Activated T-helper 9 cell treated with anti-CD3 and anti-CD28 coated beads, Interleukin-2, amount 50 U/mL, for 16 hours (primary cell): ENCODE measurements around the gene GTPBP1.
A peak's percentile ranks its signal among the peaks of the same experiment; 100 is the strongest.

Experiments used
- DNase-seq: peaks from one replicate; pipeline ENCODE4 v3.0.0-alpha.2; 2020; ENCODE audit warnings: low read depth

The GTPBP1 gene

DNA sequence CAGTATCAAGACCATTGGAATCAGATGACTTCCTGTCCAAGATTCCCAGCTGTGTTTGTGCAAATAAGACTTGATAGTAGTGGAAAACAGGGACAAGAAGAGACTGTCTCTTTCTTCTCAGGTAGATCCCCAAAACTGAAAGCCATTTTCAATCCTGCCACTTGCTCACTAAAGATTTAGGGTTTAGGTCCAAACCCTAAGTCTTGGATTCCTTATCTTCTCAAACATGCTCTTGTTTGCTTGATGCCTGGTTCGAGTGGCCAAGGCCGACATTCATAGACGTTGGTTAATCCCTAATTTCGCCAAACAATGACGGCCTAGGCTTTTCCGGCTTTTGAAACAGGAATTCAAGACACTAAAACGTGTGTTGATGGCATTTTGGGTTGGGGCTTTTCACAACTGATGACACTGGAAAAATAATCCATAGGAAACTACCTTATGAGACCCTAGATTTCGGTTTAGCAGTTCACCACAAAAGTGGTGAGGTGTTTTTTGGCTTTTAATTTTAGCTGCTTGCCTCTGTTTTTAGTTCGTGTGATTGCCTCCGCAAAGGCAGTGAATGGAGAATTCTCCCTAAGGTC is 1.0 kb upstream of the GTPBP1 start:
- DNase-seq: no peak

DNA sequence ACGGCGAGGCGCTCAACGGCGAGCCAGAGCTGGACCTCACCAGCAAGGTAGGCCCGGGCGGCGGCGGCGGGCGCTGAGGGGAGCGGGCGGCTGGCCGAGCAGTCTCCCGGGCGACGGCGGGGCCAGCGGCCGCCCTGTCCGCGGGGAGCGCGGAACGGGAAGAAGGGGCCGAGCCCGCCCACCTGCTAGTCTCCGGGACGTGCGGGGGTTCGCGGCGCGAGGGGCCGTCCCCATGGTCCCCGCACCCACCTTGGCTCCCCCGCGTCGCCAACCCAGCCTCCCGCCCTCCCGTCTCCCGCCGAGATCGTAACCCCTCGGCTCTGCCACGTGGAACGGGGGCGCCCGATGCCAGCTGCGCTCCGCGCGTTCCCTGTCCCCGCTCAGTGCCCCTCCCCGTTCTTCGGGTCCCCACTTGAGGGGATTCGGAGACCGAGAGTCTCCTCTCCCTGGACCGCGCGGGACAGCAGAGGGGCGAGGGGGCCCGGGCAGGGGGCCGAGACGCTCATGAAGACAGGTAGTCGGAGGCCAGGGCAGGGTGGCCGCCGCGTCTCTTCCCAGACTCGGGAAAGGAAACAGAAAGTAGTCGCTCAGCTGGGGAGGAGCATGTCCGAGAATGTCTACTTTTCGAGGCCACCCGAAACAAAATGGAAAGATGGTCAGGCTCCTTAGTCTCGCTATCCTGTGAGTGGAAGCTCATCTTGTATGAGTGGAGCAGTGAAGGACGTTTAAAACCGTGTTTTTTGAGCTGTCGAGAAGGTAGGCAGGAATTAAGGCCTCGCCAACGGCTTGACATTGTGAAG is 557 bp downstream of the GTPBP1 start:
- DNase-seq: peak; percentile 27

DNA sequence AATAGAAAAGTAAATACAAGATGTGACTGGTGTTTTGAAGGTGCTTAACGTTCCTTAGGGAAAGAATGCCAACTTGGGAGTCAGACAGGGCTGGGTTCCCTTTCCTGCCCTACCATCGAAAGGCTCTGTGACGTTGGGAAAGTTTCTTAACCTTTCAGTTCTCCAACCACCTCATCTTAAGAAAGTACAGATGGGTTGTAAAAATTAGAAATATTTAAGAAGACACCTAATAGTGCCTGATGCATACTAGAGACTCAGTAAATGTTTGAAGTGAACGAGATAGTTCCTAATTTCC is 1.1 kb downstream of the GTPBP1 start:
- no peak for DNase-seq

DNA sequence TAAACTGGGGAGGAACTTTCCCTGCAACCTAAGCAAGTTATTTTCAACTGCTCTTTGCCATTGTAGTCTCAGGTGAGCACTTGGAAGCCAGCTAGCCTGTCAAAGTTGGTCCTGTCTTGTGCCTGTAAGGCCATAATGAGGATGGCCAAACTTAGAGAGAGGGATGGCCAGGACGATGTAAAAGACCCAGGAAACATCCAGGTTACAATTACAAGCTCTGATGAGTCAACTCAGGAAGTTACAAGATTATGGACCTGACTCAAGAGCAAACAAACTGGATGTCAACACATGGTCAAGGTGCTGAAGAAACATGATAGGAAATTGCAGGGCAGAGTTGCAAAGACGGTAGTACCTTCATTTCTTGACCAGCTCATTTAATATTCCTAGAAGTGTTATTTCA is 1.6 kb downstream of the GTPBP1 start:
- no peak for DNase-seq

DNA sequence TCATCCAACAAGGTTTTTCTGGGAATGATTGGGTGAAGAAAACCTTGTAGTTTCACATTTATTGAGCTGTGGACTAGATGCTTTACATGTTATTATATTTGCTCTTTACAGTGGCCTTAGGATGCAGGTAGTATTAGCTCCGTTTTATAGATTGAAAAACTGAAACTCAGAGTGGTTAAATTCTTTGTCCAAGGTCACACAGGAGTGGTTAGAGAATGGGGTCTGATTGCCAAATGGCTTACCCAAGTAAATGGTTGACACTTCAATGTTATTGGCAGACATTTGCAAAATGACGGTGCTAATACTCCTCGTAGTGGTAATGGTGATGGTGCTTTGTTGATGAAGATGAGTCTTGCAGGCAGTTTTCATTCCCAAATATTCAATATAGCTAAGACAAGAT is 2.2 kb downstream of the GTPBP1 start:
- no peak for DNase-seq

DNA sequence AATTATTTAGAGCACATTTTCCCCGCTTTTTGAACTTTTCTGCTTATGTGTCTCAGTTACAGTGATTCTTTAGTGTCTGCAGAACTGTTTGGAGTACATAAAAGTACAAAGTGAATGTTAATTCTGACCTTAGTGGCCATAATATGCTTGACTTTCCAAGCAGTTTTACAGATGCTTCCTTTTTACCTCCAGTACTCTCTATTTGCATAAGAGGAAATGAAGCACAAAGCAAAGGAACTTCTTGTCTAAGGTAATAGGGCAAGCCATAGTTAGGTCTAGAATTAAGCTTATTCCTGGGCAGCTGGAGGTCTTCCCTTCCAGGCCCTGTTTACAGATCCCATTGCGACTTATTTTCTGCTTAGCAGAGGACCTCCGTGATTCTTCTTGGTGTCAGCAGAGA is 3.6 kb downstream of the GTPBP1 start:
- no peak for DNase-seq

DNA sequence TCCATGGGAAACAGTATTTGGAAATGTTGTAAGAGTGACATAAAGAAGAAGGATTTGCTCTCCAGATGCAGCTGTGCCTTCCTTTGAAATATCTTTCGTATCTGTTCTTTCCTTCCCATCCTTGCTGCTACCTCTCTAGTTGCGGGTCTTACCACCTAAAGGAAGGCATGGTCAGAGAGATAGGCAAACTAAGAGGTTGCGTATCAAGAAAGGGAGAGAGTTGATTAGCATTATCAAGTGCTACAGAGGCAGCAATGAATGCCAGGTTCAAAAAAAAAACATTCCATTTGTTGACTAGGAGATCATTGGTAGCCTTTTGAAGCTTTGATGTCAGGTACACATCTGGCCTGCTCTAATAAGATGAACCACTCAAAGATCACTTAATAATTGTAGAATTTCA is 4.6 kb downstream of the GTPBP1 start:
- DNase-seq: no peak

DNA sequence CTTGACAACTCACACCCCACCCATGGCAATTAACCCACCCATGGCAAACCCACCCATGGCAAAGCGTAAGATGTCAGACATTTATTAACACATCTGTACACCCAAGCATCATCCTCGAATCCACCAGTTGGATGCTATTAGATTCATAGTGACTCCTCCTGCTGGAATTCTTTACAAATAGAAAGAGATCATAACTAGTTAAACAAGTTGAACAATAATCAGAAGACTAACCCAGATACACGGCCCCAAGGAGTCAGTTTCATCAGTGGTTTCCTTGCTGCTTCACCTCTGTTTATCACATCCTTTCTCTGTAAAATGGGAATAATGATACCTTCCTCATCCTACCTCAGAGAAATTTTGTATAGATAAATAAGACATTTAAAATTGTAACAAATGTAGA is 5.1 kb downstream of the GTPBP1 start:
- no peak for DNase-seq

DNA sequence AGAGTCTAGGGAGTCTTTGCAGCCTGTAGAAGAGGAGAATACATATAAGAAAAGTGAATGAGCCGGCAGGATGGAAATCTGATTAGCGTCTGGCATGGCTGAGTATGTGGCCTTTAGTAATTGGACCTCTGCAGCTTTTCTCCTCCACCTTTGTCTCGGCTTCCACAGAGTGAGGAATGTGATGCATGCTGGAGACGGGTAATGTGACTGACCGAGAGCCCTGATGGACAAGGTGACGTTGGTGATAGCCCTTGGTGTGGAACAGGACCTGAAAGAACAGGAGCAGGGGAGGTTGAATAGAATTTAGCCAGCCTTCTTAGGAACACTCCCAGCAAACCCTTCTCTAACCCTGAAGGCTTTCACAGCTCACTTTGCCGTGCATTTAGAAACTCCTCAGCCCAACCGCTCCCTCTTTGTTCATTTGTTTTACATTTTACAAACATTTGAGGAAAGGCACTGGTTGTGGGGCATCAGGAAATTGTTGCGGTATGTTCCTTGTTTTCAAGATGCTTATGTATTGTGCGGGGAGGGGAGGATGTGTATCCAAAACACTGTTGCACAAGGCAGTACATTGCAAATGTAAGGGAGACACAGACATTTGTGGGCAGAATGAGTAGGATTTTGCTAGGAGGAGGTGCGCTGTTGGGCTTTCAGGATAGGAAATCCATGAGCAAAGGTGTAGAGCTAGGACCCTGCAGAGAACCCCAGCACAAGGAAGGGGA is 6.9 kb downstream of the GTPBP1 start:
- DNase-seq: no peak

DNA sequence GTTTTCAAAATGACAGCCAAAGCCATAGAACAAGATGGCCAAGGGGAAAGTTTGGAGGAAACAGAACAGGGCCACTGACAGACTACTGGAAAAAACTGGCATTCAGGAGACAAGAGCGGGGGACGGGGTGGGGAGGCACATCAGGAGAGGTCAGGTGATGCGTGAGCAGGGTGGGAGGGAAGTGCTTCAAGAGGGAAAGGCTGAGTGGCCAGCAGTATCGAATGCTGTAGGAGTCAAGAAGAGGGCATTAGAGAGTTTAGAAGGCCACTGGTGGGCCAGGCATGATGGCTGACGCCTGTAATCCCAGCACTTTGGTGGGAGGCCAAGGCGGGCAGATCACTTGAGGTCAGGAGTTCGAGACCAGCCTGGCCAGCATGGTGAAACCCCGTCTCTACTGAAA is 8.2 kb downstream of the GTPBP1 start:
- no peak for DNase-seq

DNA sequence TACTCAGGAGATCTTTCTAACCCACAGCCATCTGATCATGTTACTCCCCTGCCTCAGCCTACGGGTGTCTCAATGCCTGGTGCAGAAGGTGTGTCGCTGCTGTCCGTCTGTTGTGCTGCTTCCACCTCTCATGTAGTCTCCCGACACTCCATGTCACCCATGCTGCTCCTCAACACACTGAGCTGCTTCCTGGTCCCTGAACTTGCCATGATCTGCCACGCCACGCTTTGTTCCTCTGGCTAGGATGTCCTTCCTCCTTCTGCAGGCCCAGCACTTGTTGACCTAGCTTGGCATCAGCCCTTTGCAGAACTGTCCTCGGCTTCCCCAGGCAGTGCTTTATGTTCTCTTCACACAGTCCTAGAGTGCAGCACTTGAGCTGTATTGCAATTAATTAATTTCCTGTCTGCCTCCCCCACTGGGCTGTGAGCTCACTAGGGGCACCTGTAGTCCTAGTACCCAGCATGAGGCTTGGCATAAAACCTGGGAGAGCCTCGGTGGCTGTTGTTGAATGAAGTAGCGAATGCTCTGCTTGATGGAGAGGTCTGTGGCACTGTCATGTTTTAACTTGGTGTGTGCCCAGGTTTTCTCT is 9.5 kb downstream of the GTPBP1 start:
- DNase-seq: no peak

DNA sequence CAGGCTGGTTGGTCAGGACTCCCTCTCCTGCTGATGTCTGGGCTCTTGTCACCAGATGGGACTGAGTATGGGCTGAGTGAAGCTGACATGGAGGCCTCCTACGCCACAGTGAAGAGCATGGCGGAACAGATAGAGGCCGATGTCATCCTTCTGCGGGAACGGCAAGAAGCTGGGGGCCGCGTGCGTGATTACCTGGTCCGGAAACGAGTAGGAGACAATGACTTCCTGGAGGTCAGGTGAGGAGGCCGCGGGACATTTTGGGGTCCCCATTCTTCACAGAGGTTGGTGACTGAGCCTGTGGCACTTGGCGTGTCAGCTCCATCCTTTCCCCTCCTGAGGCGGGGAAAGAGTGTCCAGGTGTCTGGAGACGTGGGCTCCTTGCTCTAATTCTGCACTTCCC is 10.1 kb downstream of the GTPBP1 start:
- DNase-seq: no peak

DNA sequence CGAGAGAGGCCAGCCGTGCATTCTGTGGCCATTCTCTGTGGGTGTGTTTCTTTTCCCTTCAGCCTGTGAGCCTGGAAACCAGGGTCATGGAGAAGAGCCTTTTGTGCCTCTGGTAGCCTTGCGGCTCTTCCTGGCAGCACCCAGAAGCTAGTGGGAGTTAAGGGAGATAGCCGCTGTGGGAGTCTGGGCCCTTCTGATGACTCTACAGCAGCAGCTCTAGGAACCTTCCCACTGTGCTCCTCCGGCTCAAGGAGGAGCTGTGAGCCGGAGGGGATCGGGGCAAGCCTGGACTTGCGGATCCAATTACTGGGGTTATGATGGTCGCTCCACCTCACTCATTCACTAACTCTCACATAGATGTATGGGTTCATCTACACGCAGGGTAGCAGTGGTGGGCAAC is 10.5 kb downstream of the GTPBP1 start:
- no peak for DNase-seq

DNA sequence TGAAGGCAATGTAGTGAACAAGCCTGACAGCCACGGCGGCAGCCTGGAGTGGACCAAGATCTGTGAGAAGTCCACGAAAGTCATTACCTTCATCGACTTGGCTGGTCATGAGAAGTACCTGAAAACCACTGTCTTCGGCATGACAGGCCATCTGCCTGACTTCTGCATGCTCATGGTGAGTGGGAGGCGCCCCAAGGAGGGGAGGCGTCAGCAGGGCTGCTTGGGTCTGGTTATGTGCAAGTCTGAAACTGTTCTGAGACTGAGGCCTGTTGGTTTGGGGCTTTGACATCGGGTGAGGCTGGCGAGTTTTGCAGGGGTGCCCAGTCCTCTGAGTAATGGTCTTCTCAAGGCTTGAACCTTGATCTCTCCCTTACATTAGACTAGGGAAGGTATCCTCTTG is 11.1 kb downstream of the GTPBP1 start:
- no peak for DNase-seq

DNA sequence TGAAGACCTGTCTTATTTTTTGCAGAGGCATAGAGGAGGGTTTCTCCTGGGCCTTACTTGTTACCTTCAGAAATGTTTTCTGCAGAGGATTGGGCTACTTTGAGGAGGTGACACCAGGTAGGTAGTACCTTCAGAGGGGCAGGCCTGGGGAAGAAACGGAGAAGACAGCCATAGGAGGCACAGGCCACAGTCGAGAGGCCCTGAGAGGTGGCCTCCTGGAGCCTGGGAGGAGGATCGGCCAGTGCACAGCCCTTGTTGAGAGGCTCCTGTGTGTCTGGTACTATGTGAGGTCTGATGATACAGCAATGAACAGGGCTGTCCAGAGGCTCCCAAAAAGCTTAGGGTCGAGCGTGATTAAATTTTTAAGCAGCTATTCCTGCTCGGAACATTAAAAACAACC is 11.5 kb downstream of the GTPBP1 start:
- no peak for DNase-seq

DNA sequence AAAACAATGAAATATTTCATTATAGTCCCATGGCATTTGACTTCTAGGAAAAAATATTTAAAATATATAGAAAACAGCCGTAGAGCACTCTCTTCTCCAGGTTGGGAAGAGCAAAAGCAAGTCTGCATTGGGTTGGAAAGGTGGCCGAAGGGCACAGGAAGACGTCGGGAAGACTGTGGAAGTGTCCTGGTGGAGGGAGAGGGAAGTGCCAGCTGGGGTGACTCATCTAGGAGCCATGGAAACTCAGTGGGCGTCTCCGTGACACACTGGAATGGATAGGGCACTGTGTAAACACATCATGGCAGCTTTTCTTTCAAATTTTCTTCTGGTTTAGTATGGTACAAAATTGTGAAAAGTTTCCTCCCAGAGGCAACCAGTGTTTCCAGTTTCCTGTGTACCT is 12.7 kb downstream of the GTPBP1 start:
- no peak for DNase-seq

DNA sequence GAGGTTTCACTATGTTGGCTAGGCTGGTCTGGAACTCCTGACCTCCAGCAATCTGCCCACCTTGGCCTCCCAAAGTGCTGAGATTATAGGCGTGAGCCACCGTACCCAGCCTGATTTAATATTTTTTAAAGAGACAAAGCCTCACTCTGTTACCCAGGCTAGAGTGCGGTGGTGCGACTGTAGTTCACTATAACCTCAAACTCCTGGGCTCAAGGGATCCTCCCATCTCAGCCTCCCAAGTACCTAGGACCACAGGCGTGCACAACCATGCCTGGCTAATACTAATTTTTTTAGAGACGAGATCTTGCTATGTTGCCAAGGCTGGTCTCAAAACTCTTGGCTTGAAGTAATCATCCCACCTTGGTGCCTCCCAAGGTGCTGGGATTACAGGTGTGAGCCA is 13.5 kb downstream of the GTPBP1 start:
- DNase-seq: no peak

DNA sequence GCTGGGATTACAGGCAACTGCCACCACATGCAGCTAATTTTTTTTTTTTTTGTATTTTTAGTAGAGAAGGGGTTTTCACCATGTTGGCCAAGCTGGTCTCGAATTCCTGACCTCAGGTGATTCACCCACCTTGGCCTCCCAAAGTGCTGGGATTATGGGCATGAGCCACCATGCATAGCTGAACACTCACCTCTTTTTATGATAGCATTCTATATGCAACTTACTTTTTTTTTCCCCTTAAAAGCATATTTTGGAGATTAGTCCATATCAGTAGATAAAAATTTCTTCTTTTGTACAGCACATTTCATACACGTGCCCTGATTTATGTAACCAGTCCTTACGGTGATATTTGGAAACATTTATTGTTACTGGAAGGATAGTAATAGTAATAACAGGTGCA is 14.6 kb downstream of the GTPBP1 start:
- no peak for DNase-seq

DNA sequence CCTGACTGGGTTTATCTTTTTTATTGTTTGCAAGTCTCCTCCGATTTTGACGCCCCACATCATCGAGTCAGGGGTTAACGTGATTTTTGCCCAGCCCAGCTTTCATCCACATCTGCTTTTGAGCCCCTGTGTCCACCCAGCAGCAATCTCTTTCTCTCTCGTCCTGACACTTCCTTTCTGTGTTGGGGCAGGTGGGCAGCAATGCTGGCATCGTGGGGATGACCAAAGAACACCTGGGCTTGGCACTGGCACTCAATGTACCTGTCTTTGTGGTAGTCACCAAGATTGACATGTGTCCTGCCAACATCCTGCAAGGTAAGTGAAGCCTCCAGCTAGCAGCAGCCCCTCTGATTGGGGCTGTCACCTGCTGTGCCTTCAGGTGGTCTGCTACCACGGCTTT is 15.8 kb downstream of the GTPBP1 start:
- DNase-seq: no peak

DNA sequence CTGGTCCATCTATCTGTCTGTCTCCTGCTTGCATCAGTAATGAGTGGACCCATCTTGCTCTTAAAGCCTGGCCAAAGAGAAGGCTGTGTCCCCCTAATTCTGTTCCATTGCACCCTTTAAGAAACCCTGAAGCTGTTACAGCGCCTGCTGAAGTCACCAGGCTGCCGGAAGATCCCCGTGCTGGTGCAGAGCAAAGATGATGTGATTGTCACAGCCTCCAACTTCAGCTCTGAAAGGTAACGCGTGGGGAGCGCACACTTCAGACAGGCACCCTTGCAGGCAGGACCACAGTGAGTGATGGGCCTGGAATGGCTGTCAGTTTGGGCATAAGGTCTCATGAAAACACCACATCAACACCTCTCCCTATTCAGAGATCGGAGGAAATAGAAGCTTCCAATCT is 18.4 kb downstream of the GTPBP1 start:
- no peak for DNase-seq

DNA sequence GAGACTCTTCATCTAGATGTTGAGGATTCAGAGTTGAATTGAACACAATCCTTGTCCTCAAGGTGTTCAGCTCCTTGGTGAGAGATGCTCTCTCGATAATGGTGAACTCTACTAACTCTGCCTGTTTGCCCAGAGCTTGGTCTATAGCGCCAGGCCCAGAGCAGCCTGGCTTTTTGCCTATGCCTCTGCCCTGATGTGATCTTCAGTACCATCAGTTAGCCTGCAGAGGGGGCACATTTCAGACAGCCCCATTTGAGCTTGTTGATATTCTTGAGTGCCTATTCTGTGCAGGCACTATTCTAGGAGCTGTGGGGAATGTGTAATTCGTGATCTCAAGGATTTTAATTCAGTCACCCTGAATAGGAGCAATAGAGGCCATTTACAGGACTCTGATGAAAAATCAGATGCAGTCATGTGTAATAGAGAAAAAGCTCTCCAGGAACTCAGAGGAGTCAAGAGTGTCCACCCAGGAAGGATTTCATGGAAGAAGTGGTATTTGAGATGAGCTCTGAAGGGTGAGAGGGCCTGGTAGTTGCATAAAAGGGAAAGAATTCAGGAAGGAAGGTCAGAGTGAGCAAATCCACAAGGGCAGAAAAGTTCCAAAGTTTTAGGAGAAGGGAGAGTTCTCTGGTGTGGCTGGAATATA is 19.3 kb downstream of the GTPBP1 start:
- DNase-seq: no peak

DNA sequence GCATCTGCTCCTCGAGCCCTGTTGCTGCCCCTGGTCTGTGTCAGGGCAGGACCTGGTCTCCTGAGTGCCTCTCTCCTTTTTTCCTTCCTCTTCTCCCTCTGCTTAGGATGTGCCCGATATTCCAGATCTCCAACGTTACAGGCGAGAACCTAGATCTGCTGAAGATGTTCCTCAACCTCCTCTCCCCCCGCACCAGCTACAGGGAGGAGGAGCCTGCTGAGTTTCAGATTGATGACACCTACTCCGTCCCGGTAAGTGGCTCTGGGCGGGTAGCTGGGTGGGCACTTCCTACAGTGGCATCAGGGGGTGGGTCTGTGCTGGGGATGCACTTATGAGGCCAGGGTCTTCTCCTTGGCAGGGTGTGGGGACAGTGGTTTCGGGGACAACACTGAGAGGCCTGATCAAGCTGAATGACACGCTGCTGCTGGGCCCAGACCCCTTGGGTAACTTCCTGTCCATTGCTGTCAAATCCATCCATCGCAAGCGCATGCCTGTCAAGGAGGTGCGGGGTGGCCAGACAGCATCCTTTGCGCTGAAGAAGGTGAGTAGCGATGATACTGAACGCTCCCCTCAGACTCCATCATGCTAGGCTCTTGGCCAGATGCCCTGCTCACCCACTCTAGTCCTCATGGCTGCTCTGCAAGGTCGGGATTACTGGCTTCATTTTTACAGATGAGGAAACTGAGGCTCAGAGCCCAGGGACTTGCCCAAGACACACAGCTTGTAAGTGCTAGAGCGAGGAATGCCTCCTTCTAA is 20.3 kb downstream of the GTPBP1 start:
- DNase-seq: no peak
